K562 (cell line): ENCODE measurements around the gene HVCN1. TPM values are rescaled to one million over a fixed set of nuclear protein-coding genes. Genes with fewer than 3 reads are reported as not detected.
A peak's percentile ranks its signal among the peaks of the same experiment; 100 is the strongest.

Experiments
- BACH1 ChIP-seq: fragments of 200-800 bp; sonication (Bioruptor generic); IDR thresholded peaks from 2 replicates; pipeline ENCODE4 v1.6.1; 2016; ENCODE audit warnings: missing genetic modification characterization, missing compliant biosample characterization
- BMI1 ChIP-seq: fragments of 150-350 bp; IDR thresholded peaks from 2 replicates; pipeline ENCODE4 v1.6.1; 2014; ENCODE audit warnings: low read length
- CBX1 ChIP-seq: sonication (generic); IDR thresholded peaks from 2 replicates; pipeline ENCODE4 v1.6.1; 2016; ENCODE audit warnings: antibody characterized with exemption, low read depth, mild to moderate bottlenecking
- KAT7 ChIP-seq: sonication (generic); formaldehyde crosslinking; IDR thresholded peaks from 2 replicates; pipeline ENCODE4 v1.8.0; 2022; ENCODE audit warnings: missing genetic modification reagents, mild to moderate bottlenecking, borderline replicate concordance
- POLR2G ChIP-seq: fragments of 200-400 bp; formaldehyde crosslinking; IDR thresholded peaks from 2 replicates; pipeline ENCODE4 v1.6.1; 2017; ENCODE audit warnings: low read depth, mild to moderate bottlenecking, antibody characterized with exemption, low read length, moderate library complexity
- SAFB2 ChIP-seq: fragments of 200-400 bp; formaldehyde crosslinking; IDR thresholded peaks from 2 replicates; pipeline ENCODE4 v1.6.1; 2018; ENCODE audit warnings: borderline replicate concordance, low read length, low read depth, moderate library complexity; ENCODE audit not compliant: severe bottlenecking
- SMAD3 ChIP-seq: fragments of 450-650 bp; formaldehyde crosslinking; conservative IDR thresholded peaks from 2 replicates; pipeline ENCODE4 v1.4.0; 2020; ENCODE audit warnings: mild to moderate bottlenecking
- ZNF431 ChIP-seq: sonication (generic); formaldehyde crosslinking; IDR thresholded peaks from 2 replicates; pipeline ENCODE4 v1.8.0; 2022; ENCODE audit warnings: mild to moderate bottlenecking, missing genetic modification reagents
- ZNF436 ChIP-seq: fragments of 250-450, 450-650 bp; sonication (Bioruptor Pico); formaldehyde crosslinking; IDR thresholded peaks from 2 replicates; pipeline ENCODE4 v1.7.0; 2020; ENCODE audit warnings: mild to moderate bottlenecking
- ZNF778 ChIP-seq: fragments of 450-650 bp; formaldehyde crosslinking; IDR thresholded peaks from 2 replicates; pipeline ENCODE4 v1.4.0; 2020; ENCODE audit warnings: mild to moderate bottlenecking, moderate library complexity
- polyA plus RNA-seq, 8 experiments: library from polyadenylated mRNA; depleted of rRNA in 4 of 8; stranded (reverse) in 5 of 8; unstranded in 3 of 8; fragments of >200 nt; fragmentation: Nextera tagmentation in 2 of 8; fragmentation: Illumina TruSeq in 1 of 8; extraction: Ambion mirVana in 2 of 8; extraction: Trizol in 1 of 8; gene quantifications; 2 replicates each; pipeline versions ENCODE4 v1.2.1 to v1.2.3, GENCODE V29; 2011 to 2014; ENCODE audit warnings: inconsistent platforms in 1 of 8, missing spikeins in 1 of 8
- total RNA-seq, 7 experiments: library from RNA; depleted of rRNA in 6 of 7; stranded (reverse); fragments of >200 nt in 6 of 7; fragmentation: Illumina TruSeq in 2 of 7; extraction: Trizol in 2 of 7; gene quantifications; 2 replicates each; pipeline versions ENCODE4 v1.2.1 to v1.2.3, GENCODE V29; 2011 to 2021; ENCODE audit warnings: low replicate concordance in 1 of 7
- TF ChIP-seq, protein P1 (sequence below): fragments of 250-450 bp; sonication (Bioruptor Pico); IDR thresholded peaks from 2 replicates; pipeline ENCODE4 v1.4.0; 2020
- TF ChIP-seq, protein P2 (sequence below): fragments of 450-650 bp; formaldehyde crosslinking; IDR thresholded peaks from 2 replicates; pipeline ENCODE4 v1.4.0; 2020; ENCODE audit warnings: mild to moderate bottlenecking
- TF ChIP-seq, protein P3 (sequence below), 2 experiments: fragments of 150-350 bp in 1 of 2; IDR thresholded peaks; 2 replicates each; pipeline ENCODE4 v1.6.1; 2012 to 2016; ENCODE audit warnings: low read depth in 2 of 2, low read length in 2 of 2, mild to moderate bottlenecking in 1 of 2, moderate library complexity in 1 of 2

The HVCN1 gene
- total and polyA plus RNA-seq, 9 of the 15 experiments (the other 6 are each of a cell fraction or from before 2014, with no cell fraction given) = 0.21 to 1.4 (median 0.74) TPM

DNA sequence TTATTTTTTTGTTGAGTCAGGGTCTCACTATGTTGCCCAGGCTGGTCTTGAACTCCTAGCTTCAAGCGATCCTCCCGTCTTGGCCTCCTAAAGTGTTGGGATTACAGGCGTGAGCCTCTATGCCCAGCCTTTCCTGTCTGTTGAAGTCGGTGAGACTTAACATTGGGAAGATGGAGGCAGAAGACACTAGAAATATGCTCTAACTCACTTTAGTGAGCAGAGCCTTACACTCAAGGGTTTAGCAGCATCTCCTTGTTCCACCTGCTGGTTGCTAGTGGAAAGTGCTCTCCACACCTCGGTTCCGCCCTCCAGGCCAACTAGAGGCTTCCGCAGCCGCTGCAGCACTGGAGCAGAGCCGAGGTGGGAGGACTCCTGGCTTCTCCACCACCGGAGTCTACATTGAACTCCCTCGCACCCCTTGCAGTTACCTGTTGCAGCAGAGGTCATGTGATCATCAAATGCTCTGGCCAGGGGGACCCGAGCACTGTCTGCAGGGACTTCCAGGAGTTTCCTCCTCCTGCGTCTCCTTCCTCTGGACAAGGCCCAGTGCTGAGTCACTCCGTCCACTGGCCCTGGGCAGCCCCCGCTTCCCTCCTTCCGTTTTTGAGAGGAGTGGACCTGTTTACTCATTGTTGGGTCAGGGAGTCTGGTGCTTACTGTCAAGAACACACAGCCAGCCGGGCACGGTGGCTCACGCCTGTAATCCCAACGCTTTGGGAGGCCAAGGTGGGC, 9.4 kb upstream of the HVCN1 start (continued):
- TF ChIP-seq KAT7 (CRISPR knock-in tag) (0 out of 2 replicates have a peak, but pooled peaks have one; percentile 40), SAFB2 (no peak), POLR2G (peak; percentile 56; the same call in 1 of the 2 replicates), BMI1 (no peak), SMAD3 (CRISPR knock-in tag) (0 out of 2 replicates have a peak, but pooled peaks have one; percentile 7), CBX1 (0 out of 2 replicates have a peak, but pooled peaks have one; percentile 49), BACH1 (peak; percentile 66), ZNF436 (no peak), ZNF431 (peak; percentile 42; the same call in 1 of the 2 replicates), ZNF778 (no peak)
- TF ChIP-seq, protein P1, sequence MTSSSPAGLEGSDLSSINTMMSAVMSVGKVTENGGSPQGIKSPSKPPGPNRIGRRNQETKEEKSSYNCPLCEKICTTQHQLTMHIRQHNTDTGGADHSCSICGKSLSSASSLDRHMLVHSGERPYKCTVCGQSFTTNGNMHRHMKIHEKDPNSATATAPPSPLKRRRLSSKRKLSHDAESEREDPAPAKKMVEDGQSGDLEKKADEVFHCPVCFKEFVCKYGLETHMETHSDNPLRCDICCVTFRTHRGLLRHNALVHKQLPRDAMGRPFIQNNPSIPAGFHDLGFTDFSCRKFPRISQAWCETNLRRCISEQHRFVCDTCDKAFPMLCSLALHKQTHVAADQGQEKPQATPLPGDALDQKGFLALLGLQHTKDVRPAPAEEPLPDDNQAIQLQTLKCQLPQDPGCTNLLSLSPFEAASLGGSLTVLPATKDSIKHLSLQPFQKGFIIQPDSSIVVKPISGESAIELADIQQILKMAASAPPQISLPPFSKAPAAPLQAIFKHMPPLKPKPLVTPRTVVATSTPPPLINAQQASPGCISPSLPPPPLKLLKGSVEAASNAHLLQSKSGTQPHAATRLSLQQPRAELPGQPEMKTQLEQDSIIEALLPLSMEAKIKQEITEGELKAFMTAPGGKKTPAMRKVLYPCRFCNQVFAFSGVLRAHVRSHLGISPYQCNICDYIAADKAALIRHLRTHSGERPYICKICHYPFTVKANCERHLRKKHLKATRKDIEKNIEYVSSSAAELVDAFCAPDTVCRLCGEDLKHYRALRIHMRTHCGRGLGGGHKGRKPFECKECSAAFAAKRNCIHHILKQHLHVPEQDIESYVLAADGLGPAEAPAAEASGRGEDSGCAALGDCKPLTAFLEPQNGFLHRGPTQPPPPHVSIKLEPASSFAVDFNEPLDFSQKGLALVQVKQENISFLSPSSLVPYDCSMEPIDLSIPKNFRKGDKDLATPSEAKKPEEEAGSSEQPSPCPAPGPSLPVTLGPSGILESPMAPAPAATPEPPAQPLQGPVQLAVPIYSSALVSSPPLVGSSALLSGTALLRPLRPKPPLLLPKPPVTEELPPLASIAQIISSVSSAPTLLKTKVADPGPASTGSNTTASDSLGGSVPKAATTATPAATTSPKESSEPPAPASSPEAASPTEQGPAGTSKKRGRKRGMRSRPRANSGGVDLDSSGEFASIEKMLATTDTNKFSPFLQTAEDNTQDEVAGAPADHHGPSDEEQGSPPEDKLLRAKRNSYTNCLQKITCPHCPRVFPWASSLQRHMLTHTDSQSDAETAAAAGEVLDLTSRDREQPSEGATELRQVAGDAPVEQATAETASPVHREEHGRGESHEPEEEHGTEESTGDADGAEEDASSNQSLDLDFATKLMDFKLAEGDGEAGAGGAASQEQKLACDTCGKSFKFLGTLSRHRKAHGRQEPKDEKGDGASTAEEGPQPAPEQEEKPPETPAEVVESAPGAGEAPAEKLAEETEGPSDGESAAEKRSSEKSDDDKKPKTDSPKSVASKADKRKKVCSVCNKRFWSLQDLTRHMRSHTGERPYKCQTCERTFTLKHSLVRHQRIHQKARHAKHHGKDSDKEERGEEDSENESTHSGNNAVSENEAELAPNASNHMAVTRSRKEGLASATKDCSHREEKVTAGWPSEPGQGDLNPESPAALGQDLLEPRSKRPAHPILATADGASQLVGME (CRISPR knock-in tag) = peak; percentile 79; the same call in 1 of the 2 replicates
- TF ChIP-seq, protein P2, sequence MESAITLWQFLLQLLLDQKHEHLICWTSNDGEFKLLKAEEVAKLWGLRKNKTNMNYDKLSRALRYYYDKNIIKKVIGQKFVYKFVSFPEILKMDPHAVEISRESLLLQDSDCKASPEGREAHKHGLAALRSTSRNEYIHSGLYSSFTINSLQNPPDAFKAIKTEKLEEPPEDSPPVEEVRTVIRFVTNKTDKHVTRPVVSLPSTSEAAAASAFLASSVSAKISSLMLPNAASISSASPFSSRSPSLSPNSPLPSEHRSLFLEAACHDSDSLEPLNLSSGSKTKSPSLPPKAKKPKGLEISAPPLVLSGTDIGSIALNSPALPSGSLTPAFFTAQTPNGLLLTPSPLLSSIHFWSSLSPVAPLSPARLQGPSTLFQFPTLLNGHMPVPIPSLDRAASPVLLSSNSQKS (CRISPR knock-in tag) = no peak
- TF ChIP-seq, protein P3, sequence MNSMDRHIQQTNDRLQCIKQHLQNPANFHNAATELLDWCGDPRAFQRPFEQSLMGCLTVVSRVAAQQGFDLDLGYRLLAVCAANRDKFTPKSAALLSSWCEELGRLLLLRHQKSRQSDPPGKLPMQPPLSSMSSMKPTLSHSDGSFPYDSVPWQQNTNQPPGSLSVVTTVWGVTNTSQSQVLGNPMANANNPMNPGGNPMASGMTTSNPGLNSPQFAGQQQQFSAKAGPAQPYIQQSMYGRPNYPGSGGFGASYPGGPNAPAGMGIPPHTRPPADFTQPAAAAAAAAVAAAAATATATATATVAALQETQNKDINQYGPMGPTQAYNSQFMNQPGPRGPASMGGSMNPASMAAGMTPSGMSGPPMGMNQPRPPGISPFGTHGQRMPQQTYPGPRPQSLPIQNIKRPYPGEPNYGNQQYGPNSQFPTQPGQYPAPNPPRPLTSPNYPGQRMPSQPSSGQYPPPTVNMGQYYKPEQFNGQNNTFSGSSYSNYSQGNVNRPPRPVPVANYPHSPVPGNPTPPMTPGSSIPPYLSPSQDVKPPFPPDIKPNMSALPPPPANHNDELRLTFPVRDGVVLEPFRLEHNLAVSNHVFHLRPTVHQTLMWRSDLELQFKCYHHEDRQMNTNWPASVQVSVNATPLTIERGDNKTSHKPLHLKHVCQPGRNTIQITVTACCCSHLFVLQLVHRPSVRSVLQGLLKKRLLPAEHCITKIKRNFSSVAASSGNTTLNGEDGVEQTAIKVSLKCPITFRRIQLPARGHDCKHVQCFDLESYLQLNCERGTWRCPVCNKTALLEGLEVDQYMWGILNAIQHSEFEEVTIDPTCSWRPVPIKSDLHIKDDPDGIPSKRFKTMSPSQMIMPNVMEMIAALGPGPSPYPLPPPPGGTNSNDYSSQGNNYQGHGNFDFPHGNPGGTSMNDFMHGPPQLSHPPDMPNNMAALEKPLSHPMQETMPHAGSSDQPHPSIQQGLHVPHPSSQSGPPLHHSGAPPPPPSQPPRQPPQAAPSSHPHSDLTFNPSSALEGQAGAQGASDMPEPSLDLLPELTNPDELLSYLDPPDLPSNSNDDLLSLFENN (IDR thresholded peaks at IDR 0.05; ENCODE audit: low read depth in 2 of 2, low read length in 2 of 2) = no peak
